ENCODE measurements around the gene PHACTR1.
A peak's percentile ranks its signal among the peaks of the same experiment; 100 is the strongest.

PHACTR1 gene

GRCh38 chr6:12955956-12956355 lies 239.4 kb downstream of the PHACTR1 start:
- DNase-seq = no peak

DNA sequence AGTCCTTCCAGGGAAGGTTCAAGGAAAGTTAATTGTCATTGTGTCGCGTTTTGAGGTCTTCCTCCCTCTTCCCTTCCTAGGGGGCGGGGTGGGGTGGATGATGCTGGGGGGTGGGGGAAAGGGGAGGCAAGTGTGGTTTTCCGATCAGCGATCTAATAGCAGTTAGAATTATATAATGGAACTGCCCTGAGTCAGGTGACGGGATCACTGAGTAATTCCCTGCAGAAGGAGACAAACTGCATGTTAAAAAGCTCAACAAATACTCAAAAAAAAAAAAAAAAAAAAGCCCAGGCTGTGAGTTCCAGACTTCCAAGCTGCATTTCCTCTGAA lies 240.4 kb downstream of the PHACTR1 start:
- no peak for DNase-seq

GRCh38 chr6:12957321-12958051 lies 240.9 kb downstream of the PHACTR1 start:
- peak; percentile 67 for DNase-seq

DNA sequence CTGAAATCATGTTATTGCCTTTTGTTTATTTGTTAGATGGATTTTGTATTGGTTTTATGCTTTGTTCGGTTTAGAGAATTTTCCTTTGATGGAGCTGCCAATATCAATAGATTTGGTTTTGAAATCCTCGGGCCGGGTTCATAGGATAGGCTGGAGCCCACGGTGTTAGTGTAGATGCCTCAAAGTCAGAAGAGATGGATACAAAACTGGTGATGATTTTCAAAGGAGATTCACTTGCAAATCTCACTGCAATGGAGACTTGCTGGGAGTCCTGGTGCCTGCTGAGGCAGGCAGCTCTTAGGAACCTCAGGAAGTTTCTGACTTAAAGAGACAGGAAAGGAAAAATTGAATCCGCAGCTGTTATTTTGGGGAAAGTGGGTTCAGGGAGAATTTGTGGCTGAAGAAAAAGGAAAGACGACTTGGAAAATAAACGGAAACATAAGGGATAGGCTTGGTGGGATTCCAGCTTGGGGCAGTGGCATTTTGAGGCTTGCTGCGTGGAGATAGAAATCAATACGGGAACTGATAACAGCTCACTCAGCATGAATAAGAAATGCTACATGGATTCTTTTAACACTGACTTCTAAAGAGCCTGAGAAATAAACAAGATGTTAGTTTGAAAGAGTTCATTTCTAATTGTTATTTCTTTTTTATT lies 241.6 kb downstream of the PHACTR1 start:
- no peak for DNase-seq

- DNase-seq = no peak
Measured at GRCh38 chr6:12961761-12962160, 245.2 kb downstream of the PHACTR1 start.

DNA sequence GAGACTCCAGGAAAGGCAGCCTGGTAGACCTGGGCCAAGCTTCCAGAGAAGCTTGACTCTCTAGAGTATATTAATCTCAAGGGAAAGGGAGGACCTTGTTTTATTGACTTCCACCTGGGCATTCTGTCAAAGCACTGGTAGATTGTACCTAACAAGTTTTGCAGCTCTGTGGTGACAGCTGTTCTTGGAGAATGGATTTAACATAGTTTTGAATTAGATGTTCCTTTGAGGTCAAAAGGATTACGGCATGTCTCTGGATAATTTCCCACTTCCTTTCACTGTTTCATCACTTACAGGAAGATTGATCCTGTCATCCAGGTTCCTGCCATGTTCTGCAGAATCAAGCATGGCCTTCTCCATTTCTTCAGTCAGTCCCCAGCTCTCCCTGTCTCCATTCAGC lies 246.0 kb downstream of the PHACTR1 start:
- peak; percentile 7 for DNase-seq

DNA sequence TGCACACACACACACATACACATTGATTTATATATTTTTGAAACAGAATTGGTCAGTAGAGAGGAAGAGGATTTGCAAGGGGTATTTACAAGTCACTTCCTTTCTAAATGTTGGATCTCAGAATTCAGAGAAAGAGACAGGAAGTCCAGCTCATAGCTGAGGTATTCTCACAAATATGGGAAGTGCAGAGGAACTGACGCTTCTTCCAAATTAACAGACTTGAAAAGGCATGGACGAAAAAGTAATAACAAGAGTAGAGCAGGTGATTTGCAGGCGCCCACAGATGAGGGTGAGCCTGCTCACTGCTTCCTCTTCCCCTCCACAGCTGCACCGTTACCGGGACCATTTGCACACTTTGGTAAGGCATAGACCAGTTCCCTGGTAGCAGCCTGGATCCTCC lies 246.4 kb downstream of the PHACTR1 start:
- DNase-seq = peak; percentile 9

- DNase-seq = no peak
Measured at GRCh38 chr6:12963567-12963966, 247.0 kb downstream of the PHACTR1 start.

GRCh38 chr6:12967686-12968085 lies 251.1 kb downstream of the PHACTR1 start:
- DNase-seq = peak; percentile 4

DNA sequence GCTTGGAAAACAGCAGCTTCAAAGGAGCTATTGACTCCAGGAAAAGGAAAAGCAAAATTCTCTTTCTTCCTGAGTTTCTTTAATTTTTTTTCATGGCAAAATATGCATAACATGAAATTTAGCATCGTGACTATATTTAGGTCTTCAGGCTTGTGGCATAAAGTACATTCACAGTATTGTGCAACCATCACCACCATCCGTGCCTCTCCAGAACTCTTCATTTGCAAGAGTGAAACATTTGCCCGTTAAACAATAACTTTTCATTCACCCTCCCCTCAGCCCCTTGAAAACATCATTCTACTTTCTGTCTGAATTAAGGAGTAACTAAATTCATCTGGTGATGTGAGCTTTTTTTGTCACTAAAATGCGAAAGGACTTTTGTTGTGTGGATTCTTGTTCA lies 251.7 kb downstream of the PHACTR1 start:
- DNase-seq = no peak

DNA sequence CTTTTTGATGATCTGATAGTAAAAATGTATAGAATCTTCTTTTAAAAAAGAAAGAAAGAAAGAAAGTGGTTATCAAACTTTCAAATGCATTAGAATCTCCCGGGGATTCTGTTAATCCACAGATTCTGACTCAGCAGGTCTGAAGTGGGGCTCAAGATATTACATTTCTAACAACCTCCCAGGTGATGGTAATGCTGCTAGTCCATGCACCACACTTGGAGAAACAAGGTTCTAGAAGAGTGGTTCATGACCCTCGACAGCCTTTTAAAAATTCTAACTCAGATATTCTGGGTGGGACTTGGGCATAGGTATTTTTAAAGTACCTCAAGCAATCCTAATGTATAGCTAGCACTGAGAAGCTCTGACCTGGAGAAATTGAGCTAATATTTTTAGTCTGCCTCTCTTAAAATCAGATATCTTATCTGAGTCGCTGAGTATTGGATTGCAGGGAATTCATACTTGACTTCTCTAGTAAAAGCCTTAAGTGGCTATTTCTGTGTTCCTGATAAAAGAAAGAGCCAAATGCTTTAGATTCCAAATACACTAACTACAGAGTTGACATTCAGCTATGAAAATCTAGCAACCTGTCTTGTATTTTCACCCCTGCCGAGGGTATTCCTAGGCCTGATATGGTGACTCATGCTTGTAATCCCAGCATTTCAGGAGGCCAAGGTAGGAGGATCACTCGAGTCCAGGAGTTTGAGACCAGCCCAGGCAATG lies 252.4 kb downstream of the PHACTR1 start:
- DNase-seq = no peak

- DNase-seq = no peak
Measured at GRCh38 chr6:12969966-12970365, 253.4 kb downstream of the PHACTR1 start.

DNA sequence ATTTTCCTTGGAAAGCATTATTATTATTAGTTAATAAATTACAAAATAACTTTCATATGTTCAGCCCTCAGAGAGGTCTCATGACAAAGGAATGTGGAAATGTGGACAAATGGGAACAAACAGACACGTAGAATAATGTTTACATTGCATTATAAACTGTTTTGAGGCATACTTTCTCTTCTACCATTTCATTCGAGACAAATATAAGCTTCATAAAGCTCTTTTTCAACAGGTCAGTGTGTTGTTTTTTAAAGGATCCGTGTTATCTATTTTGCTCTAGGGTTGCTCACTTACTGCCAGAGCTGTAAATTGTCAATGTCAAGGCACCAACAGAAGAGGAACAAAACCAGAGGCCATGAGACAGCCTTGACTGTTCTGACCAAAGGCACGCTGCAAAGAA lies 256.8 kb downstream of the PHACTR1 start:
- DNase-seq = peak; percentile 8

DNA sequence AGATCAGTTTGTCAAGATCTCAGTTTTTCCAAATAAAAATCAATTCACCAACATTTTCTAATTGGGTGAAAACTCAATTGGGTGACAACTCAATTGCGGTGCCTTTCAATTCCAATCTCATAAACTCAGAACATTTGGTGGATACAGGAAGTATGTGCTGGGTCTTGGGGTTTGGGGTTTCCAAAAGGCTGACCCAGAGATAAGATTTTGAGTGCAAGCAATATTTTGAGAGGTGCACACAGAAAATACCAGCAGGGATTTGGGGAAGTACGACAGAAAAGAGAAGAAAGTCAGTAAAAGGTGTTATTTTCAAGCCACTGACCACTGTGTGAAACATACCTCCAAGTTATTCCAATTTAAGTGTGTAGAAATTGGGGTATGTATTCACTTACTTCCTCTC lies 258.0 kb downstream of the PHACTR1 start:
- DNase-seq = no peak

GRCh38 chr6:12976366-12976765 lies 259.8 kb downstream of the PHACTR1 start:
- DNase-seq = no peak

- DNase-seq = no peak
Measured at GRCh38 chr6:12977206-12977605, 260.6 kb downstream of the PHACTR1 start.

DNA sequence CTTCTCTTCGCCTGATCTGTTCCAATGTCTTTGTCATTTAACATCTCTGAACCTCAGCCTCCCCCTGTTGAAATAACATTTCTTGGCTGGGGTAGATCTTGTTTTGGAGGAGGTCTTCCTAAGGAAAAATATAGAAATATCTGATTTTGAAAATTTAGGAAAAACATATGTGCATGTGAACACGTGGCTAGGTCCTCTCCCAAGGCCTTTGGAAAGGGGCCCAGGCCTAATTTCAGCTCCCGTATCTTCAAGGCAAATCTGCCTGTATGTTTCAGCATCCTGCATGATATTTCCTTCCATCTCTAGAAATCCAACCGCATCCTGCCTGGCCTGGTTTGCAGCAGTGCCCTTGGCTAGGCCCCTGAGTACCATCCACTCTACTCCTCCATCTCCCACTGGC lies 261.2 kb downstream of the PHACTR1 start:
- DNase-seq = no peak

DNA sequence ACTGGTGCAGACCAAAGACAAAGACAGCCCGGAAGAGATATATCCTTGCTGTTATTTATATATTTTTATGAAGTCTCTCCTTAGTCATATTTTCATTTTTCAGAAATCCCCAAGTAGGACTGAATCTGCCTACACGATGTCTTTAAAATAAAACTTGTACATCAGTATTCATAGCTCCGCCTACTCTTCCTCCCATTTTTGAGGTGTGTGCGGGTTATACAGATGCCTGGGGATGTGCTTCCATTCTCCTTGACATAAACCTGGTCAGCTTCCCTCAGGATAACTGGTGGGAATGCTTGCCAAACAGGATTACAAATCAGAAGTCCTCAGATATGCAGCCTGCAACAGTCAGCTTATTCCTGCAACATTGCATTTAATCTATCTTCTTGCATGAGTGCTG lies 264.2 kb downstream of the PHACTR1 start:
- DNase-seq = no peak

GRCh38 chr6:12984776-12985175 lies 268.2 kb downstream of the PHACTR1 start:
- DNase-seq = no peak

DNA sequence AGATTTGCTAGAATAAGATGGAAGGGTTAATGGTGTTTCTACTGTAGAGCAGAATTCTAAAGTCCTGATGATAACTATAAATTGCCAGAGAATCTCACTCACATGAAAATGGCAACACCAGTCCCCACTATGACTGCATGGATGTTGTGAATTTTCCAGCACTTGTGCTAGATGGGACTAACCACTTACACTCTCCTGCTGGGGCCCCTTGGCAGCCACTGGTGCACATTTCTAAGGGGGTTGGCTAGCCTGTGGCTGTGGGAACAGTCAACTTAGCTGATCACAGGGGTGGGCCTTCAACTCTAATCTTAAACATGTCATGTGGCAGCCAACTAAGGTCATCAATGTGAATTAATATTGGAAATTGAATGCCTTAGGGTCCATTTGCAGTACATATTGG lies 271.2 kb downstream of the PHACTR1 start:
- DNase-seq = no peak

DNA sequence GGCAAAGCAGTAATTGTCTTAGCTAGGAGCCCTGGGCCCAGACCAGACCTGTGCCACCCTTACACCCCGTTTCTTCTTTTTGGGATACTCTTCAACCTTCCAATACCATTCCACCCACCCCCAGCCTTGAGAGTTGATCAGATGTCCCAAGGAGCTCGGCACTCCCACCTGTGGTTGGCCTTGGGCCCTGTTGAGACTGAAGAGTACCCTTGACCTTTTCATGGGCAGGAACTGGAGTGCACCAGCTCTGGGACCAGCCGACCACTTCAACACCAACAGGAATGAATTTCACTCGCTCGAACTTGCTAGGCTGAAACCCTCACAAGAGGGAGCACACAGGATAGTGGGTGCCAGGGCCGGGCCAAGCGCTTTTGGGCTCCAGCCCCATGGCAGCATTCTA lies 273.6 kb downstream of the PHACTR1 start:
- no peak for DNase-seq

GRCh38 chr6:12991435-12991834 lies 274.9 kb downstream of the PHACTR1 start:
- DNase-seq = no peak

DNA sequence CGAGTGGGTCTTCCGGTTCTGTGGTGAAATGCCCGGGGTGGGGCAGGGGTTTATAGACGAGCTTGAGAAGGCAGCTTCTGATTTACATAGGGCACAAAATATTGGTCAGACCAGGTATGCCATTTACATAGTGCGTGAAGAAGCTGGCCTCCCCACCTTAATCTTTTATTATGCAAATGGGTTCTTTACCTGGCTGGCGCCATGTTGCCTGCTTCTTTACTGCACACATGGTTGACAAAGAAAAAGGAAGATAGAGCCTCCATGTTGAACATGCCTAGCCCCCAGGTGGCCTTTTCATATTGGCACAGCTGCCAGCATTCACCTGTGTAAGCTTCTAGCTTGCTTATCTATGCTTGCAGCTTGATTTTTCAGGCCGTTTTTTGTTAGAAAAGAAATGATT lies 276.2 kb downstream of the PHACTR1 start:
- DNase-seq = no peak

- no peak for DNase-seq
Measured at GRCh38 chr6:12993283-12993898, 276.8 kb downstream of the PHACTR1 start.
